NCI-H345 treated with DMSO at 0.1 percent for 48 hours (cell line): ENCODE results near the gene PMM2.

ENCODE experiments used
- DNase-seq: peaks from one replicate; lab custom pipeline; 2025; ENCODE audit not compliant: unreplicated experiment; lab: John Stamatoyannopoulos, UW

The PMM2 gene

DNA sequence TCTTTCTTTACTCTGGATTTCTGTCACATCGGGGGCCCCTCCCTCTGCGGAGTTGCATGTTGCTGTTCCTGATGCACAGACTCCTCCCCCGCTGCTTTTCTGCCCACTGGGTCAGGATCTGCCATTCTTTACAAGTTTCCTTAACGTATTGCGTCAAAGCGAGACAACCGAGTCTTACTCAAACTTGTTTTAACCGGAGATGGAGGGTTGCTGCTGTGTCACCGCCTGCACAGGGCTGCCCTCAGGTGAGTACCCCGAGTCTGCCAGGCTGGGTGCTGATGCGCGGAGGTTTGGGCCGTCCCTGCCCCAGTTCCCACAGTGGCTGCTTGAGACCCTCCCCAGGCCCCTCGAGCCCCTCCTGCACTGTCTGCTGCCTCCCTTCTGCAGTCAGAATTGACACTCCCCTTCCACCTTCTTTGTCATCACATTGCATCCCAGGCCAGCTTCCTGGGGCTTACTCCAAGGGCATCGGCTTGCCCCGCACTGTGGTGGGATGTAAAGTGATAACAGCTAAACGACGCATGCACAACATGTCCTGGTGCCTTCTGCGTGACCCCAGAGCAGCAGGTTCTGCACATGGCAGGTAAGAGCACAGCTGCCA is 51.9 kb downstream of the PMM2 start:
- no peak for DNase-seq

GRCh38 chr16:8850279-8850885 is 52.7 kb downstream of the PMM2 start:
- DNase-seq, result no peak

DNA sequence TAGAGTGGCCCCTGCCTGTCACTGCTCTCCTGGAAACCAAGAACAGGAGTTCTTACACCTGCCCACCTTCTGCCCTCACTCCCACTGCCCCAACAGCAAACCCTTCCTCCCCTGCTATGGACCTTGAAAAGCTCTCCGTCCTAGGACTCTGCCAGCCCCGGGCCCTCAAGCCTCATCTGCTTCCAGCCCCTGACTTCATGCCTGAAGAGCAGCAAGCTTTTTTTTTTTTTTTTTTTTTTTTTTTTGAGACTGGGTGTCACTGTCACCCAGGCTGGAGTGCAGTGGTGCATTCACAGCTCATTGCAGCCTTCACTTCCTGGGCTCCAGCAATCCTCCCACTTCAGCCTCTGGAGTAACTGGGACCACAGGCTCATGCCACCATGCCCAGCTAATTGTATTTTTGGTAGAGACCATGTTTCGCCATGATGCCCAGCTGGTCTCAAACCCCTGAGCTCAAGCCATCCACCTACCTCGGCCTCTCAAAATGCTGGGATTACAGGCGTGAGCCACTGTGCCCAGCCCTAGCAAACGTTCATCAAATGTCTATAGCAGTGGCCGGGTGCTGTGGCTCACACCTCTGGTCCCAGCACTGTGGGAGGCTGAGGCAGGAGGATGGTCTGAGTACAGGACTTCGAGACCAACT is 54.2 kb downstream of the PMM2 start:
- no peak for DNase-seq

- no peak for DNase-seq
Measured at GRCh38 chr16:8852534-8852933, 54.9 kb downstream of the PMM2 start.

DNA sequence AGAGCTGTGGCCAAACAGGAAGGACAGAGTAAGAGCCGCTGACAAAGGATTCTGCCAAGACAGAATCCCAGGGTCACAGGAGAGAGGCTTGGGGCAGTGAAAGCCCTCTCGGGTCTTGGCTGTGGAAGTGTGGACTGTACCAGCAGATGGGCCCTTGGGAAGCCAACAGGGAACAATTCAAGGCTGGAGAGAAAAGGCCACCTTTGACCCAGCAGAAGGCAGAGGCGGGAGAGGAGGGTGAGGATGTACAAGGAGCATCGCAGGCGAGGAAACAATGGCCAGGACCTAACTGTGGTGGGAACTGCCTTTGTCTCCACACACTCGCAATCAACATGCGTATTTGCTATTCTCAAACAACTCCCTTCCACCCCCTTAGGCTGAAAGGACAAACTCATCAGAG is 55.5 kb downstream of the PMM2 start:
- no peak for DNase-seq

GRCh38 chr16:8853611-8854010 is 56.0 kb downstream of the PMM2 start:
- DNase-seq, result no peak

GRCh38 chr16:8854298-8854948 is 56.8 kb downstream of the PMM2 start:
- DNase-seq, result no peak

DNA sequence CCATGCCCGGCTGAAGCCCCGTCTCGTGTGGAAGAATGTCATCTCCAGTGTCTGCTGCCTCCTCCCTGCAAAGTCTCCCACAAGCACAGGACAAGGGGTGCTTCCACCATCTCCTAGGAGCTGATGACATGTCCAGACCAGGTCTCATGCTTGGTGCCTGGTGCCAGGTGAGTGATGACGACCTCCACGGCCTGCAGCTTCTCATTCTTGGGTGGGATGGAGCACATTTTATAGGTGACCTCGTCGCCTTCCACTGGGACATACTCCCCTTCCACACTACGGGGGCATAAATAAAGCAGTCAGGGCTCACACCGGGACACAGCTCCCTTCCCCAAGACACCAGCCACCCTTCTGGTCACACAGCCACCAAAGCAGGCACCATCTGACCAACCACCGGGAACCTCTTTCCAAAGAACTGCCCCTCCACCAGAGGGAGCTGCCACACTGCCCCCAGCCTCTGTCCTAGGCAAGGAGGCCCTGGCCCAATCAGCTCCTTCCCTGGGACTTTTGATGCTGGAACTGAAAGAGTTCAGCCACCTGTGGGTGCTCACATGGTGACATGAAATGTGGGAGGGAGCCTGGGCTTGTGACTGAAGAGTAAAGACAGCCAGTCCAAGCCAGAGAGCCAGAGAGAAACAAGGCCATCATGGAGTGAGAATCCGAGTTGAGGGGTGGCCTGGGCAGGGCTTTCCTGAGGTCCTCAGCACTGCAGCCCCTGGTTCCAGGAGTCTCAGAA is 57.6 kb downstream of the PMM2 start:
- DNase-seq, result no peak

DNA sequence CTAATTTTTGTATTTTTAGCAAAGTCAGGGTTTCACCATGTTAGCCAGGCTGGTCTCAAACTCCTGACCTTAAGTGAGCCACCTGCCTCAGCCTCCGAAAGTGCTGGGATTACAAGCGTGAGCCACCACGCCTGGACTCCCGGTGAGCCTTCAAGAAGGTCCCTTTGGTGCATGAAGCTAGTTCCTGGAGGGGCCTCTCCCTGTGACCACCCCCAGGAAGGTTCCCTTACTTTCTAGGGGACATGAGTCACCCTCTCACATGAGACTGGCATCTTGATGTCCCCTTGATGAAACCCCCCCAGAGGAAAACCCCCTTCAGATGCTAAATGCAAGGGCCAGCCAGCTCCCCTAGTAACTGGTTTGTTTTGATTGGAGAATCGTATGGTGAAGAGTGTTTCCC is 58.3 kb downstream of the PMM2 start:
- DNase-seq, result no peak

GRCh38 chr16:8858994-8859912 is 61.6 kb downstream of the PMM2 start:
- no peak for DNase-seq

GRCh38 chr16:8859913-8860881 is 62.6 kb downstream of the PMM2 start:
- no peak for DNase-seq

DNA sequence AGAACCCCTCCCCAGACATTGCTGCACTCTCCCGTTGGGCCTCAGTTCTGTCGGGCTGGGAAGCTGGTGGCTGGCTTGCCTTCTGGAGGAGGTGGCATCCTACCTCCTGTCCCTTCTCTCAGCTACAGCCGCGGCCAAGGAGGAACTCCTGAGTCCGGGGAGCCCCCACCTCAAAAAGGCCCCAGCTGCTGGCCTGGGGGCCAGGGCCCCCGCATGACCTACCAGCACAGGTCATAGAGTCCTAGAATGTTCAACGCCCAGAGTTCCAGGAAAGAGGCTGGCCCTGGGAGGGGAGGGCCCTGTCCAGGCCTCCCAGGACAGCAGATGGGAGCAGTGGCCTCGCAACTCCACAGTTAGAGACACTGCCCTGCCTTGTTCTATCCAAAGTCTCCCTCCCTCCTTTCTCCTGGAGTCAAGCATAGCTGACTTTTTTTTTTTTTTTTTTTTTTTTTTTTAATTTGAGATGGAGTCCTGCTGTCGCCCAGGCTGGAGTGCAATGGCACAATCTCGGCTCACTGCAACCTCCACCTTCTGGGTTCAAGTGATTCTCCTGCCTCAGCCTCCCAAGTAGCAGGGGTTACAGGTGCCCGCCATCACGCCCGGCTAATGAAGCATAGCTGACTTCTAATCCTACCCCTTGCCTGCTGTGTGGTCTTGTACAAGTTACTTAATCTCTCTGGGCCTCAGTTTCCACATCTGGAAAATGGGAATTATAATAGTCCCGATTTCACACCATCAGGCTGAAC is 64.1 kb downstream of the PMM2 start:
- DNase-seq, result no peak

DNA sequence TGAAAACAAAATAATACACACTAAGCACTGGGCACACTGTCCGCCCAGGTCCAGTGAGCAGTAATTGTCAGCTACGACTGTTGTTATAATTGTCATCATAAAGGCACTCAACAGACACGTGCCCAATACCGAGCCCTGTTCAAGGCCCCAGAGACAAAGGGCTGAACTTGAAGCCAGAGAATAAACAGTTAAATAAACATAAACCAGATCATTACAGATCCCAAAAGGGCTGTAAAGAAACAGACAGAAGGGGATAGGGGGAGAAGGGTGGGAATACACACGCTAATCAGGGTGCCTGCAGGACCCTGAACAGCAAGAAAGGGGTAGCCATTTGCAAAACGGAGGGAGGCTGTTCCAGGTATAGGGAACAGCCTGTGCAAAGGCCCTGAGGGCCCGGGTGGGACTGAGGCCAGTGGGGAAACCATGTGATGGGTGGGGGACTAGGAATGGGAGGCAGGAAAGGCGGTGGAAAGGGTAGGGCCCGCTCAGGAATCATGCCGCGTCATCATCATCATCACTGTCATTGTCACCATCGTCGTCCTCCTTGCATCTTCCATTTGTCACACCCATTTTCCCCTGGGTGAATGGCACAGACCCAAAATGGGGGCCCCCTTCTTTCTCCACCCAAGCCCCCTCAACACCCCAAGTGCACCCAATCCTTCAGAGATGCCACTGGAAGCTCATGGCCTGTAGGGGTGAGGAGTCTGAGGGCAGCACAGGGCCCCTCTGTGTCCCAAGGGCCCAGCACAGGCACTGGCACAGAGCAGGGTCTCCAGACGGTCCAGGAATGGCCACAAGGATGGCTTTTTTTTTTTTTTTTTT is 64.9 kb downstream of the PMM2 start:
- no peak for DNase-seq

GRCh38 chr16:8863594-8864424 is 66.2 kb downstream of the PMM2 start:
- no peak for DNase-seq

DNA sequence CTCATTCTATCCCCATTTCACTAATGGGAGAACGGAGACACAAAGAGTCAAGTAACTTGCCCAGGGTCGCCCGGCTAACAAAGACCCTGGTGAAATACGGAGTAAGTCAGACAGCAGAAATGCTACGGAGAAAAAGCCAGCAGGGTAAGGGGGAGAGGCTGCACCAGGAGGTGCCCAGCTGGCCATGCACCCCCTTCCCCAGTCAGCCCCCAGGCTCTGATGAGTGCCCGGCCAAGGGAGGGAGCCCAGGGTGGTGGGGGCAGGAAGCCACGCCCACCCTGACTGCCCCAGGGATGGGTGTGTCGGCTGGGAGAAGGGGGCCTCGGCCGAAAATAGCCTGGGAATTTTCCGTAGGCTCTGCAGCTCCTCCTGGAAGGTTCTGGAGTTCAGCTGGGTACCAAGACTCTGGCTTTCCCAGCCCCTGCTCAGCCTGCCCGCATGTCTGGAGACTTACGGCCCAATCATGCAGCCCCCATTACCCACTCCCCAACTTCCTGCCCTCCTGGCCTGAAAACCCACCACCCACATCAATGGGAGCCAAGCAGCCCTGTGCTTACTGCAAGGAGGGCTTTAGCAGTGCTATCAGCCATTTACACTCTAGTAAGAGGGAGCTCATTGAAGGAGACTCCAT is 67.0 kb downstream of the PMM2 start:
- no peak for DNase-seq

DNA sequence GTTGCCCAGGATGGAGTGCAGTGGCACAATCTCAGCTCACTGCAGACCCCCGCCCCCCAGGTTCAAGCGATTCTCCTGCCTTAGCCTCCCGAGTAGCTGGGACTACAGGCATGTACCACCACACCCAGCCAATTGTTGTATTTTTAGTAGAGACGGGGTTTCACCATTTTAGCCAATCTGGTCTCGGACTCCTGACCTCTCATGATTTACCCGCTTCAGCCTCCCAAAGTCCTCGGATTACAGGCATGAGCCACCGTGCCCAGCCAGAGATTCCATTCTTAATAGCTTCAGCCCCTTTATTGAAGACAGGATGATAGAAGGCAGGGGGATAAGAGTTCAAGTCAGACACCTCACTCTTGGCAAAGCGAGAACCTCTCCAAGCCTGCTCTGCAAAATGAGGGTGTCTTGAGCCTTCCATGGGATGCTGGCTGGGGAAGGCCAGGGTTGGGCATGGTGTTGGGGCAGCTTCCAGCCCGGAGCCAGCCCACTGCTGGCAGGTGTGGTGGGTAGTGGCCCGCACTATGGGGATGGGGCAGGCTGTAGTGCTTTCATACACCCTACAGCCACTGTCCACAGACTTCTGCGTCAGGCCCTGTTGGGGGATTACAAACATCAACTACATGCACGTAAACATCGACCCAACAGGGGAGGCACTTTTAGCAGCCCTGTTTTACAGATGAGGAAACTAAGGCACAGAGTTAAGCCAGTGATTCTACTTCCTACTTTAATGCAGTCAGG is 67.7 kb downstream of the PMM2 start:
- DNase-seq, result no peak
